AG04449 (cell line): ENCODE measurements around the gene SLC25A28.
"Not testable (repeated sequence)": the region's sequence is repeated elsewhere in the genome, so short reads cannot be mapped to it uniquely, and the experiment has no call there.

ENCODE experiments used
- CTCF ChIA-PET: fragments of 350-600 bp; formaldehyde crosslinking; extraction: SDS; loops from one replicate; lab custom pipeline; 2021; ENCODE audit warnings: antibody characterized with exemption; lab: Yijun Ruan, JAX
- POLR2A ChIA-PET: fragments of 400-600, 350-600 bp; formaldehyde crosslinking; extraction: SDS; loops from one replicate; lab custom pipeline; 2020; ENCODE audit warnings: antibody characterized with exemption, inconsistent platforms; lab: Yijun Ruan, JAX
- DNase-seq: peaks from one replicate; pipeline ENCODE4 v3.0.0-alpha.2; 2010; ENCODE audit warnings: low read depth, low spot score
- H3K4me3 ChIP-seq: 2 replicates; pipeline ENCODE4 v1.5.1; 2011; ENCODE audit warnings: low read depth, mild to moderate bottlenecking, control low read depth, low read length
- TF ChIP-seq, protein P1 (sequence below): IDR thresholded peaks from one replicate; pipeline ENCODE4 v1.5.1; 2011; ENCODE audit warnings: mild to moderate bottlenecking, moderate library complexity, low read length, control low read depth, inconsistent platforms; ENCODE audit not compliant: insufficient read depth; ENCODE audit errors: missing control alignments

Gene SLC25A28

DNA sequence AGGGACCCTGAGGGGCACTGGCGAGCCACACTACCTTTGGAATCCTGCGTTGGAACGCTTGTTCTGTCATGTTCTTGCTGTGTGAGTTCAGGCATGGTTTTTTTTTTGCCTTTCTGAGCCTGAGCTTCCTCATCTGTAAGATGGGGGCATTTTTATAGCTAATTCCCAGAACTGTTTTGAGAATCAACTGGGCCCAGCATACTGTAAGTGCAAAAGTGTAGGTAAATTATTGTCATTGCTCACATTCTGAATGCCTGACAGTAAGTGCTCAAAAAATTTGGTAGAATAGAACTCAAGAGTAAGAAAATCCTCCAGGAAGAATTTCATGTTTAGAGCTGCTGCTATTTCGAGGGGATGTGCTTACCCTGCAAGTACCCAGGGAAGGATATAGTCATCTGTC lies 22.2 kb downstream of the SLC25A28 start:
- H3K4me3 ChIP-seq = no peak overlapping the region
- no peak for DNase-seq
- POLR2A ChIA-PET = no interaction called here
- CTCF ChIA-PET = interaction anchor here (1.0 to 2.1 kb wide), 6 partner anchors 14 to 206 kb away, joined by 3 to 8 read pairs (median 6); no protein-coding TSS in a partner anchor
- TF ChIP-seq, protein P1, sequence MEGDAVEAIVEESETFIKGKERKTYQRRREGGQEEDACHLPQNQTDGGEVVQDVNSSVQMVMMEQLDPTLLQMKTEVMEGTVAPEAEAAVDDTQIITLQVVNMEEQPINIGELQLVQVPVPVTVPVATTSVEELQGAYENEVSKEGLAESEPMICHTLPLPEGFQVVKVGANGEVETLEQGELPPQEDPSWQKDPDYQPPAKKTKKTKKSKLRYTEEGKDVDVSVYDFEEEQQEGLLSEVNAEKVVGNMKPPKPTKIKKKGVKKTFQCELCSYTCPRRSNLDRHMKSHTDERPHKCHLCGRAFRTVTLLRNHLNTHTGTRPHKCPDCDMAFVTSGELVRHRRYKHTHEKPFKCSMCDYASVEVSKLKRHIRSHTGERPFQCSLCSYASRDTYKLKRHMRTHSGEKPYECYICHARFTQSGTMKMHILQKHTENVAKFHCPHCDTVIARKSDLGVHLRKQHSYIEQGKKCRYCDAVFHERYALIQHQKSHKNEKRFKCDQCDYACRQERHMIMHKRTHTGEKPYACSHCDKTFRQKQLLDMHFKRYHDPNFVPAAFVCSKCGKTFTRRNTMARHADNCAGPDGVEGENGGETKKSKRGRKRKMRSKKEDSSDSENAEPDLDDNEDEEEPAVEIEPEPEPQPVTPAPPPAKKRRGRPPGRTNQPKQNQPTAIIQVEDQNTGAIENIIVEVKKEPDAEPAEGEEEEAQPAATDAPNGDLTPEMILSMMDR = no peak

DNA sequence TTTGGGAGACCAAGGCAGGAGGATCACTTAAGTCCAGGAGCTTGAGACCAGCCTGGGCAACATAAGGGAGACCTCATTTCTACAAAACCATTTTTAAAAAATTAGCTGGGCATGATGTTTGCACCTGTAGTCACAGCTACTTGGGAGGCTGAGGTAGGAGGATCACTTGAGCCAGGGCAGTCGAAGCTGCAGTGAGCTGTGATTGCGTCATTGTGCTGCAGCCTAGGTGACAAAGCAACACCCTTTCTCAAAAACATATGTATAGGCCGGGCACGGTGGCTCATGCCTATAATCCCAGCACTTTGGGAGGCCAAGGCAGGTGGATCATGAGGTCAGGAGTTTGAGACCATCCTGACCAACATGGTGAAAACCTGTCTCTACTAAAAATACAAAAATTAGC lies 23.5 kb downstream of the SLC25A28 start:
- DNase-seq, H3K4me3 ChIP-seq, POLR2A ChIA-PET: not testable (repeated sequence)
- CTCF ChIA-PET = interaction anchor here (1.3 to 1.4 kb wide), 2 partner anchors 16 to 36 kb away, joined by 3 read pairs; no protein-coding TSS in a partner anchor

DNA sequence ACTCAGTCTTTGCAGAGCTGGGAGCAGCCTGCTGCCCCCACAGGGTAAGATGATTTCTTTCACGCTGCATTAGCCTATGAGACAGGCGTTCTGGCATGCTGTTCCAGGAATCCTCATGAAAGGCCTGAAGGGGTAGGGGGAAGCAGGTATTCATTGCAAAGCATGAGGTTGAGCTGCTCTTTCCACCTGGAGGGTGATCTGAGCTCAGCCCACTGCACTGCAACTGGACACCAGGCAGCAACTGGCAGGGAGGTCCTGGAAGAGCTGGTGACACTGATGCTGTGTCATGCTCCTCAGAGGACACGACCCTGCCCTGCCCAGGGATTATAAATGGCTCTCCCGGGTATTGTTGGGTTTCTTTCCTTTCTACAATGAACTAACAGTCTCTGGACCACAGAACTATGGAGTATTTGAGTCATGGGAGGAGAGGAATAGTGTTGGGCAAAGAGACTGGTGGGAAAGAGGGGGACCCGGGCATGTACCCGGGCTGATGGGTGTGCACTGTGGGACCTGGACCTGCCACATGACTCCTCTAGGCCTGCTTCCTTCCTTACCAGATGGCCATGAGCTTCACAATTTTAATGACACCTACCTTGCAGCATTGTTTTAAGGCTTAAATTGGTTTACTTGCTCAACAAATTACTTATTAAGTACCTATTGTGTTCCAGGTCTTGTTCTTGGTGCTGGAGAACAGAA lies 24.3 kb downstream of the SLC25A28 start:
- ChIA-PET CTCF (interaction anchor here (1.2 to 1.4 kb wide), 2 partner anchors 17 to 160 kb away, joined by 3 read pairs; no protein-coding TSS in a partner anchor), POLR2A (no interaction called here)
- TF ChIP-seq, protein P1 = no peak
- no peak for DNase-seq
- H3K4me3 ChIP-seq = no peak overlapping the region

DNA sequence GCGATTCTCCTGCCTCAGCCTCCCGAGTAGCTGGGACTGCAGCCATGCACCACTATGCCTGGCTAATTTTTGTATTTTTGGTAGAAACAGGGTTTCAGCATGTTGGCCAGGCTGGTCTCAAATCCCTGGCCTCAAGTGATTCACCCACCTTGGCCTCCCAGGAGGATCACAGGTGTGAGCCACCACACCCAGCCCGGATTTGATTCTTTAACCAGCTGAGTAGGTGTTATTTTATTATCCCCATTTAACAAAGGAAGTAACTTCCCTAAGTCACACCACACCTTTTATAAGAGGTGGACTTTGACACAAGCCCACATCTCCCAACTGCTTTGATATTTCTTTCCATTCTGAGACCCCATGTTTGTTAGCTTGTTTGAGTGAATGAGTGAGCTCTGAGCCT lies 25.0 kb downstream of the SLC25A28 start:
- CTCF ChIA-PET = interaction anchor here (0.8 to 1.4 kb wide), 3 partner anchors 16 to 160 kb away, joined by 3 read pairs; no protein-coding TSS in a partner anchor

DNA sequence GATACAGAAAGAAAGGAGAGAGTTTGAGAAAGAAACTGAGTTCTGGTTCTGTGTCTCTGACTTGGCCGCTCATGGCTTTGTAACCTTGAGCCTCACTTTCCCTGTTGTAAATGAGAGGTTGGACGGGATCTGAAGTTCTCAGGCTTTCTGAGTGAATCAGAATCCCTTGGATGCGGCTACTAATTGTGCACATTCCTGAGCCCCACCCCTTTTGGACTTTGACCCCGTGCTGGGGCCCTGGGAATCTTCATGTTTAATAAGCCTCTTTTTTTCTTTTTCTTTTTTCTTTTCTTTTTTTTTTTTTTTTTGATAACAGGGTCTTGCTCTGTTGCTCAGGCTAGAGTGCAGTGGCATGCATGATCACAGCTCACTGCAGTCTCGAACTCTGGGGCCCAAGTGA lies 26.9 kb downstream of the SLC25A28 start:
- TF ChIP-seq, protein P1 = no peak
- no peak for DNase-seq
- H3K4me3 ChIP-seq = no peak overlapping the region
- ChIA-PET CTCF (interaction anchor here (1.2 kb wide), 1 partner anchor 158 kb away, joined by 3 read pairs; no protein-coding TSS in a partner anchor), POLR2A (no interaction called here)

More for the DNA sequence above, 25.0 kb downstream of the SLC25A28 start:
- no peak for DNase-seq
- H3K4me3 ChIP-seq = no peak overlapping the region
- TF ChIP-seq, protein P1 = no peak
- POLR2A ChIA-PET = no interaction called here

DNA sequence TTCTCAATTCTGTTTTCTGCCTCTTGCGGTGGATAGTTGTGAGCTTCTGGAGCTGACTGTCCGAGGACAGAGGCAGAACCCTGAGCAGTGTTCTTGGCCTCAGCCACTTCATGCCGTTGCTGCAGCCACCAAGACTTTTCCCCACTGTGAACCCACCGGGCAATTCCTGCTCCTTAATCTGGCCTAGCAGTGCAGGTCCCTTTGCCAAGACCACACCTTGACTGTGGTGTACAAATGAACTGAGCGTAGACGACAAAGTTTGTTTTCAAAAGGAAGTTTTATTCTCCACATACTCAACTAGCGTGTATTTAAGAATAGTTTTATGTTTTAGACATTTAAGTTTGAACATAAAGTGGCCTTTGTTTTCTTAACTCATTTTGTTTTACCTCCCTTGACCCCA lies 29.4 kb downstream of the SLC25A28 start:
- POLR2A ChIA-PET = no interaction called here
- DNase-seq = no peak
- H3K4me3 ChIP-seq = no peak overlapping the region
- TF ChIP-seq, protein P1 = no peak
- CTCF ChIA-PET = interaction anchor here (0.7 to 1.2 kb wide), 4 partner anchors 8 to 155 kb away, joined by 3 to 5 read pairs (median 3); no protein-coding TSS in a partner anchor
